Erythroblast (primary cell): ENCODE results near the gene CDKN2C.

ENCODE experiments used
- GATA1 ChIP-seq: IDR thresholded peaks from 2 replicates; pipeline ENCODE4 v1.6.1; 2011; ENCODE audit warnings: low read depth, mild to moderate bottlenecking, control low read depth, low read length, moderate library complexity
- POLR2A ChIP-seq: IDR thresholded peaks from 2 replicates; pipeline ENCODE4 v1.6.1; 2011; ENCODE audit warnings: mild to moderate bottlenecking, low read length

- TF ChIP-seq POLR2A (peak; percentile 86), GATA1 (no peak)
Observed at GRCh38 chr1:50968821-50969610, 1.0 kb upstream of the CDKN2C start.
